SH-SY5Y (cell line): ENCODE data around the gene DAPP1.
A peak's percentile ranks its signal among the peaks of the same experiment; 100 is the strongest.

ENCODE experiments used
- GATA2 ChIP-seq: IDR thresholded peaks from 2 replicates; pipeline ENCODE4 v1.6.1; 2011; ENCODE audit warnings: mild to moderate bottlenecking, low read depth, low read length
- GATA3 ChIP-seq: IDR thresholded peaks from 2 replicates; pipeline ENCODE4 v1.6.1; 2011; ENCODE audit warnings: low read depth, mild to moderate bottlenecking, low read length, moderate library complexity

The DAPP1 gene

GRCh38 chr4:99835942-99836341 is 19.3 kb downstream of the DAPP1 start:
- TF ChIP-seq GATA2: no peak
- TF ChIP-seq GATA3: no peak

DNA sequence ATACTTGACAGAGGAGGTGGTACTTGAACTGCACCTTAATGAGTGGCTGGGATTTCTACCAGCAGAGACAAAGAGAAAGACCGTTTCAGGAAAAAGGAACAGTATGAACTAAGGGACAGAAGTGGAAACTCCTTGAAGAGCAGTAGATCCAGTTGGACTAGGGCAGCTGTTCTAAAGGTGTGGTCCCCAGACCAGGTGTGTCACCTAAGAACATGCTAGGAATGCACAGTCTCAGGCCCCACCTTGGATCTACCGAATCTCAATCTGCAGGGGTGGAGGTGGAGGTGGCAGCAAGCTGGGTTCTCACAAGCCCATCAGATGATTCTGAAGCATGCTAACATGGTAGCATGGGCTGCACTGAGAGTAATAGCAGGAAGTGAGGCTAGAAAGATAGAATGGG is 22.3 kb downstream of the DAPP1 start:
- TF ChIP-seq GATA3 (no peak), GATA2 (no peak)

DNA sequence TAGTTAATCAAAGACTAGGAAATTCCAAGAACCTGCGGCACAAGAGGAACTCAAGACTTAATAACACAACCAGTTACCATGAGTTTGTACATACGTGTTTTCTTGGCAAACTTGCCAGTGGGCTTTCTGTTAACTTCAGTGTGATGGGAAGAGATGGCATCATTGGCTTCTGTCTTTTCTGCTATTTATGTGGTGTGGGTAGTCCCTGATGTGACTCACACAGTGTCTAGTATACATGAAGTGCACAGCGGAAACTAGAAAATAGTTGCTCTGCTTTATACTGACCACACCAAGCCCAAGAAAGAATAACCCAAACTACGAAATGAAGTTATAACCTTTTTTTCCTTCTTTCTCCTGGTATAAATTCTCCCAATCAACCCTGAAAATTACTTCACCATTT is 24.5 kb downstream of the DAPP1 start:
- TF ChIP-seq GATA2 (no peak), GATA3 (no peak)

DNA sequence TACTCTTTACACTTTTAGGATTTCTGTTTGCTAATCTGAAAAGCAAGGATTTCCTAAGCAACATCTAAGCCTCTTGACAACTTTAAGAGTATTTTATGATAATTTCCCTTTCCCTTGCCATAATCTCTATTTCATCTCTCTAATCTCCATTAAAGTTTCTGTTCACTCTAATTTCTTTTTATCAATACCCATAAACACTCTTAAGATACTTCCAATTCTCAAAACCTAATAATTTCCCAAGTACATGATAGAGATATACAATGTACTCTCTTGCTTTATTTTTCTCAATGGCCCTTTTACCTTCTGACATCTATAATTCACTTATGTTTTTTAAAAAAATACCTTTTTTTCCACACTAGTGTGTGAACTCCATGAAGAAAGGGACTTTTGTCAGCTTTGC is 26.8 kb downstream of the DAPP1 start:
- no peak for TF ChIP-seq GATA3
- TF ChIP-seq GATA2: no peak

- TF ChIP-seq GATA3: no peak
- TF ChIP-seq GATA2: no peak
Observed at GRCh38 chr4:99844048-99844447, 27.4 kb downstream of the DAPP1 start.

DNA sequence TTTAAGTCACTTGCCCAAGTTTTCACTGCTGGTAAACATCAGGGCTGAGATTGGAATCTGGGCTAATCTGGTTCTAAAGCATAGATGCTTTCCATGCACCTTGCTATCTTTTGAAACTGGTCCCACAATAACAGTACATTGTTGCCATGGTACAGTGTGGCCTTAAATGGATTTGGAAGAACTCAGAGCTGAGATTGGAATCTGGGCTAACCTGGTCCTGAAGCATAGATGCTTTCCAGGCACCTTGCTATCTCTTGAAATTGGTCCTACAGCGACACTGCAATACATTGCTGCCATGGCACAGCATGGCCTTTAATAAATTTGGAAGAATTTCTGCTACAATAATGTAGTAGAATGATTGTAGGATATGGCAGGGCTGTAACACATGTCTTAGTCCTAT is 28.6 kb downstream of the DAPP1 start:
- TF ChIP-seq GATA3: peak; percentile 98
- peak; percentile 99 for TF ChIP-seq GATA2

DNA sequence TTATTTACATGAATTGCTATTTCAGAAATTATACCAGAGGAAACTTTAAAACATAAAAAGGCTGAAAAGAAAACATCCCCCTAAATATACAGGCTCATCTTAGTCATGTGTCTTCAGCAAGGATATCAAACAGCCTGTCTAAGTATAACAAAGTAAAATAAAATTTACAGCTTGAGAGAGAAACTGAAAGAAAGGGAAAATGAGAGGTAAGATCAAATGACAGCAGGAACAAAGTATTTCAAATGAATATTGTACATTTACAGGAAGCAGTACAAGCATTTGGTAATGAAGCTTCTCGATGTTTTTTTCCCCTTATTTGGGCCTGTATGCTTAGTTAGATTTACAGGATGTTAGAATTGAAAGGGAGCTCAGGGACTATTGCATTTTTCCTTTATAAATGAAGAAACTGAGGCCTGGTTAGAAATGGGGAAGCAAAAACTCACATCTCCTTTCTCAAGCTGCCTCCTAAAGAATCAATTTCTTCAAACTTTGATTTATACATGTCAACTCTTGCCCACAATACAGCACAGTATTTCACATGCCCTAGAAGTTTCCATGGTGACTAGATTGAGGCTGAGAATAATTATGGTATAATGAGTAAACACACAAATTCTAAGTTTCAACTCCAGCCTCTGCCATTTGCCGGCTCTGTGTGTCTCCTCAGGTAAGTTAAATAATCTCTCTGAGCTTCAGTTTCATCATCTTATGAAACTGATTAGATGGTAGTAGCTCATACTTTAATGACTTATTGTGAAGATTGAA is 29.3 kb downstream of the DAPP1 start:
- no peak for TF ChIP-seq GATA3
- no peak for TF ChIP-seq GATA2

DNA sequence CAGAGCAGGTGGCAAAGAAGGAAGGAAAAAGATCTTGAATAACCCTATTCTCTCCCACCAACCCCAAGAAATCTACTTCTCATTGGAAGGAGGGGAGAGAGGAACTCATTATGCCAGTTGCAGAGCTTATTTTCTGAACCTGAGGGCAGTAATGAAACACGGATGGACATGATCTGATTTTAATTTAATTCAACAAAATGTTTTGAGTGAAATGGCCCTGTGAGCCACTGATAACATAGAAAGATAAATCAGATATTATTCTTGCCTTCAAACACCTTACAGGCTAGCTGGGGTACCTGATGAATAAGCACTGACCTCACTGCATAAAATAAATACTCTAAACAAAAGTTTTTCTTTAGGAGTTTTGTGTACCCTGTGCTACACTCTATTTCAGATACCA is 30.3 kb downstream of the DAPP1 start:
- TF ChIP-seq GATA3 (peak; percentile 72), GATA2 (peak; percentile 64; the same call in 1 of the 2 replicates)

DNA sequence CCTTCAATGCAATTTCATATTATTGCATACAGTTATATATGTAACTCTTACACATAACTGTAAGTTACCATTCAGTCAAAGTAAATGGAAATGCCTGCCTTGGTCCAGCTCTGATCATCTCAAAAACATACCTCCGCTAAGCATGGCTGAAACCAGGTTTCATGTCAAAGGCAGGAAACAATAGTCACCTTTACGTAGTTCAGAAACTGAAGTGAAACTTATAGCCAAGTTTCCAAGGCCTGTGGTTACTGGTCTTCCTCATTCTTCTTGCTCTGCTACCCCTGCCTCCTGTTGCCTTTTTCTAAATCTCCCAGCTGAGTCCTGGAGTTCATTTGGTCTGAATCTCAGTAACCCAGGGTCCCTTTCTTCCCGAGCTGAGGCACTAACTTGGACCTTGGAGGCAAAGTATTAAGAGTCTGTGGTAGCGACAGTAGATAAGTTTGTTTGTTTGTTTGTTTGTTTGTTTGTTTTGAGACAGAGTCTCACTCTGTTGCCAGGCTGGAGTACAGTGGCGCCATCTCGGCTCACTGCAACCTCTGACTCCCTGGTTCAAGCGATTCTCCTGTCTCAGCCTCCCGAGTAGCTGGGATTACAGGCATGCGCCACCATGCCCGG is 30.8 kb downstream of the DAPP1 start:
- TF ChIP-seq GATA3 (no peak), GATA2 (no peak)

GRCh38 chr4:99848591-99849001 is 32.0 kb downstream of the DAPP1 start:
- TF ChIP-seq GATA3: no peak
- no peak for TF ChIP-seq GATA2

DNA sequence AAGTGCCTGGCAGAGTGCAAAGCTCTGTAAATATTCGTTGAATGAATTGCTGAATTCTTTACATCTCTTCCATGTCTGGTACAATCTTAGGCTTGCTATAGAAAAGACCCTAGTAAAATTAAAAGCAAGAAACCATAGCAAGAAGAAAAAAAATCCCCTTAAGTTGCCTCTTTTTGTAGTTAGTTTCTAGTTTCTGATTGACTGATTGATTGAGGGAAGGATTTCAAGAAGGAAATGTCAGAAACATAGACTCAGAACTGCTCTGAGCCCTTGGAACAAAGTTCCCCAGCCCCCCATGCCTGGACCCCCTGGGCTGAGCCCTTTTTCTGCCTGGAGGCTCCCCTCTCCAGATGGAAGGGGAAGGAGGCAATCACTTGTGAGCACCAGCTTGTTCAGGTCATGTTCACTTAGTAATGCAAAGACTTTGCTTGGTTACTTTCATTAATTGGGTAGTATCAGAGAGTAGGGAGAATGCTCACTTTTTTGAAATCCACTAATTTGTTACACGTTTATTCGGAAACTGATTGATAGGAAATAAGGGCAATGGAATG is 35.6 kb downstream of the DAPP1 start:
- TF ChIP-seq GATA2 (no peak), GATA3 (no peak)

- no peak for TF ChIP-seq GATA3
- no peak for TF ChIP-seq GATA2
Observed at GRCh38 chr4:99853190-99853589, 36.6 kb downstream of the DAPP1 start.

GRCh38 chr4:99853999-99854398 is 37.4 kb downstream of the DAPP1 start:
- no peak for TF ChIP-seq GATA2
- no peak for TF ChIP-seq GATA3

DNA sequence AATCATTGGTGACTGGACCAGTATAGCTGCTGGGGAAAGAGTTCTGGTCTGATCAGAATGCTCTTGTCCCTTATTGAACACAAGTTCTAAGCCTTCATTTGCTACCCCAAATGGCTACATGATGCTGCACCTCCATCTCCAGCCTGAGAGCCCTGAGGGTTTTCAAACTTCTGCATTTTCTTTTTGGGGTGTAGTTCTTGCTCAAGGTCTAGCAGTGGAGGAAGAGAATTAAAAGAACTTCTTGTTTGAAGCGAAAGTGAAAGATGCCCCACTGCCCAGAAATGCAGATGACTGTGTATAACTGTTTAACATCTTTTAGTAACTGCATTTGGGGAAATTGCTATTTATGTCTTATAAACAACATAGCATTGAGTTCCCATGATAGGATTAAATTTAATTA is 39.1 kb downstream of the DAPP1 start:
- TF ChIP-seq GATA2 (no peak), GATA3 (no peak)

DNA sequence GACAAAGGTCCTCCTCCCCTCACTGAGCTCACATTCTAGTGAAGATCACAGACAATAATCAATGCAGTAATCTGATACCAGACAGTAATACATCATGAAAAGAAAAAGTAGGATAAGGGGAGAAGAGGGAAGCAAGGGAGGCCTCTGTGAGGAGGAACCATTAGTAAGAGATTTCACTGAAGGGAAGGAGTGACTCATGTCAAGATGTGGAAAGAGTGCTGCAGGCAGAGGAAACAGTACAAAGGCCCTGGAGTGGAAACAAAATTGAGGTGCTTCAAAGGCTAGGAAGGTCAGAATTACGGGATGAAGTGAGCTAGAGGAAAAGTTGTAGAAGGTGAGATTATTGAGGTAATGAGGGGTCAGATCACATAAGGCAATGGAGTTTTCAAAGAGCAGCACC is 39.5 kb downstream of the DAPP1 start:
- no peak for TF ChIP-seq GATA2
- no peak for TF ChIP-seq GATA3

GRCh38 chr4:99857307-99857706 is 40.7 kb downstream of the DAPP1 start:
- no peak for TF ChIP-seq GATA3
- no peak for TF ChIP-seq GATA2
